Measurements from ENCODE around the gene TCEA2. TPM values are rescaled to one million over a fixed set of nuclear protein-coding genes. Genes with fewer than 3 reads are reported as not detected.

TCEA2 gene
- polyA plus RNA-seq, 1 donor from 2014 or later: 87.7 TPM

DNA sequence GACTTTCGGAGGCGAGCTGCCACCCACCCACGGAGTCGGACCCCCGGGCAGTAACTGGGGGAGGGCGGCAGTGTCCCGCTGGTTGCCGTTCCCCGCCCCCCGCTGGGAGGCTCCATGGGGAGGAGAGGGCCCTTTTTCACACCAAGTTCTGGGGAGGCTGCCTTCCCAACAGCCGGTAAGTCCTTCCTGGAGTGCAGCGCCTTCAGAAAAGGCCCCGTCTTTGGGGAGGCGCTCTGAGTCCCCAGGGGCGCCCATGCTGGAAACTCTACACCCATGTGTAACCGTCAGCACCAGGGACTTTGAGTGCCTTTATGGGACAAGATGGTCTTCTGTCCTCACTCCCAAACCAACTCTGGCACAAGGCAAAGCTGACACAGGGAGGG is 13.1 kb upstream of the TCEA2 start:
- Histone ChIP-seq H3K4me2 (ENCODE audit: low read length) (no peak overlapping the region), H3K4me3 (ENCODE audit: low read length) (peak overlapping the region; percentile 39), H2AFZ (ENCODE audit: low read depth, low read length) (no peak overlapping the region), H4K20me1 (ENCODE audit: insufficient read depth) (no peaks in the 10 kb centered on the region), H3K9me2 (ENCODE audit: insufficient read depth, low read length) (no peaks in the 10 kb centered on the region), H3K9me3 (ENCODE audit: low read length) (no peaks in the 10 kb centered on the region), H3F3A (ENCODE audit: insufficient read depth, low read length, poor library complexity, severe bottlenecking) (no peaks in the 10 kb centered on the region), H3K36me3 (ENCODE audit: insufficient read depth, low read length) (no peaks in the 10 kb centered on the region), H3K27ac (ENCODE audit: low read length) (no peak overlapping the region), H3K27me3 (ENCODE audit: insufficient read depth, low read depth, low read length) (peaks cover 69% of the 10 kb centered on the region), H3K9ac (ENCODE audit: low read length) (no peak overlapping the region), H3K79me2 (replicated peaks; ENCODE audit: insufficient read depth, low read length) (no peaks in the 10 kb centered on the region)
- TF ChIP-seq EP300 (conservative IDR thresholded peaks at IDR 0.05; ENCODE audit: poor library complexity, severe bottlenecking): no peak

DNA sequence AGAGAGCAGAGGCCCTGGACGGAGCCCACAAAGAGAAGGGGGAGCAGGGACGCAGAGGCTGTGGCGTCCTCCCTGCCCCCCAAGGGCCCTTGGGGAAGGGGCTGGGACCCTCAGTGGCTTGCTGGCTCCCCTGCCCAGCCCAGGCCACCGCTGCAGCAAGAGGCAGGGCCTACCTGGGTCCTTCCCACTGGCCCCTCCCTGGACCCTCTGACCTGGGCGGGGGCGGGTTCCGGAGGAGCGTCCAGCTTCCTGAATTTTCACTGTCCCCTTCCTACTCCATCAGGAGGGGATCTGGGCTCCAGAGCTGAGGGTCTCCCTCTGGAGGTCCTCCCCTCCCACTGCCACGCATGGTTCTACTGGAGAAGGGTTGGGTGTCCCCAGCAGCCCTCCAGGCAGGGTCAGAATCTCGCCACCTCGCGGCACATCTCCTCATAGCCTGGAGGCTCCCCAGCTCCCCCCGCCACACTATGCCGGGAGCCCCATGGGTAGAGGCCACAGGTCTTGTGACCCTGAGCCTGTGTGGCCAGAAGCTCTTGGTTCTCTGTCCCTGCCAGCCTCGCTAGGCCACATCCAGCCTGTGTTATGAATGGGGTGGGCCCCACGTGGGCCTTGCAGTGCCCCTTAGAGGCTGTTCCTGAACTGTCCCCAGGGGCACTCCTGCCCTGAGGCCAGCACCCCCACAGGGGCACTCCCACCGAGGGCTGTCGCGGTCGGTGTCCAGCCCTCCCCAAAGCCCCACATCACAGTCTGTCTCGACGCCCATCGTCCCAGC is 12.6 kb upstream of the TCEA2 start:
- Histone ChIP-seq H3K4me2 (ENCODE audit: low read length) (no peak overlapping the region), H3K27ac (ENCODE audit: low read length) (no peak overlapping the region), H3K27me3 (ENCODE audit: insufficient read depth, low read depth, low read length) (peaks cover 63% of the 10 kb centered on the region), H3K9me2 (ENCODE audit: insufficient read depth, low read length) (no peaks in the 10 kb centered on the region), H3K79me2 (replicated peaks; ENCODE audit: insufficient read depth, low read length) (no peaks in the 10 kb centered on the region), H3K9me3 (ENCODE audit: low read length) (no peaks in the 10 kb centered on the region), H3K36me3 (ENCODE audit: insufficient read depth, low read length) (no peaks in the 10 kb centered on the region), H3K4me3 (ENCODE audit: low read length) (no peak overlapping the region), H2AFZ (ENCODE audit: low read depth, low read length) (no peak overlapping the region), H3K9ac (ENCODE audit: low read length) (no peak overlapping the region), H4K20me1 (ENCODE audit: insufficient read depth) (no peaks in the 10 kb centered on the region), H3F3A (ENCODE audit: insufficient read depth, low read length, poor library complexity, severe bottlenecking) (no peaks in the 10 kb centered on the region)
- no peak for TF ChIP-seq EP300 (conservative IDR thresholded peaks at IDR 0.05; ENCODE audit: poor library complexity, severe bottlenecking)
- no peak for TF ChIP-seq MXI1 (conservative IDR thresholded peaks at IDR 0.05; ENCODE audit: poor library complexity, severe bottlenecking)
- TF ChIP-seq EZH2 (IDR thresholded peaks at IDR 0.05; ENCODE audit: borderline replicate concordance, insufficient read depth, low read length, poor library complexity, severe bottlenecking): no peak
- TF ChIP-seq SMC3 (conservative IDR thresholded peaks at IDR 0.05; ENCODE audit: poor library complexity): no peak
- no peak for TF ChIP-seq RAD21 (conservative IDR thresholded peaks at IDR 0.05)
- TF ChIP-seq TAF1 (IDR thresholded peaks at IDR 0.05; ENCODE audit: low read depth): no peak
- TF ChIP-seq, protein P1, sequence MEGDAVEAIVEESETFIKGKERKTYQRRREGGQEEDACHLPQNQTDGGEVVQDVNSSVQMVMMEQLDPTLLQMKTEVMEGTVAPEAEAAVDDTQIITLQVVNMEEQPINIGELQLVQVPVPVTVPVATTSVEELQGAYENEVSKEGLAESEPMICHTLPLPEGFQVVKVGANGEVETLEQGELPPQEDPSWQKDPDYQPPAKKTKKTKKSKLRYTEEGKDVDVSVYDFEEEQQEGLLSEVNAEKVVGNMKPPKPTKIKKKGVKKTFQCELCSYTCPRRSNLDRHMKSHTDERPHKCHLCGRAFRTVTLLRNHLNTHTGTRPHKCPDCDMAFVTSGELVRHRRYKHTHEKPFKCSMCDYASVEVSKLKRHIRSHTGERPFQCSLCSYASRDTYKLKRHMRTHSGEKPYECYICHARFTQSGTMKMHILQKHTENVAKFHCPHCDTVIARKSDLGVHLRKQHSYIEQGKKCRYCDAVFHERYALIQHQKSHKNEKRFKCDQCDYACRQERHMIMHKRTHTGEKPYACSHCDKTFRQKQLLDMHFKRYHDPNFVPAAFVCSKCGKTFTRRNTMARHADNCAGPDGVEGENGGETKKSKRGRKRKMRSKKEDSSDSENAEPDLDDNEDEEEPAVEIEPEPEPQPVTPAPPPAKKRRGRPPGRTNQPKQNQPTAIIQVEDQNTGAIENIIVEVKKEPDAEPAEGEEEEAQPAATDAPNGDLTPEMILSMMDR (IDR thresholded peaks at IDR 0.05; ENCODE audit: poor library complexity, severe bottlenecking): no peak
- no peak for TF ChIP-seq POLR2AphosphoS5 (IDR thresholded peaks at IDR 0.05)
- TF ChIP-seq, protein P2, sequence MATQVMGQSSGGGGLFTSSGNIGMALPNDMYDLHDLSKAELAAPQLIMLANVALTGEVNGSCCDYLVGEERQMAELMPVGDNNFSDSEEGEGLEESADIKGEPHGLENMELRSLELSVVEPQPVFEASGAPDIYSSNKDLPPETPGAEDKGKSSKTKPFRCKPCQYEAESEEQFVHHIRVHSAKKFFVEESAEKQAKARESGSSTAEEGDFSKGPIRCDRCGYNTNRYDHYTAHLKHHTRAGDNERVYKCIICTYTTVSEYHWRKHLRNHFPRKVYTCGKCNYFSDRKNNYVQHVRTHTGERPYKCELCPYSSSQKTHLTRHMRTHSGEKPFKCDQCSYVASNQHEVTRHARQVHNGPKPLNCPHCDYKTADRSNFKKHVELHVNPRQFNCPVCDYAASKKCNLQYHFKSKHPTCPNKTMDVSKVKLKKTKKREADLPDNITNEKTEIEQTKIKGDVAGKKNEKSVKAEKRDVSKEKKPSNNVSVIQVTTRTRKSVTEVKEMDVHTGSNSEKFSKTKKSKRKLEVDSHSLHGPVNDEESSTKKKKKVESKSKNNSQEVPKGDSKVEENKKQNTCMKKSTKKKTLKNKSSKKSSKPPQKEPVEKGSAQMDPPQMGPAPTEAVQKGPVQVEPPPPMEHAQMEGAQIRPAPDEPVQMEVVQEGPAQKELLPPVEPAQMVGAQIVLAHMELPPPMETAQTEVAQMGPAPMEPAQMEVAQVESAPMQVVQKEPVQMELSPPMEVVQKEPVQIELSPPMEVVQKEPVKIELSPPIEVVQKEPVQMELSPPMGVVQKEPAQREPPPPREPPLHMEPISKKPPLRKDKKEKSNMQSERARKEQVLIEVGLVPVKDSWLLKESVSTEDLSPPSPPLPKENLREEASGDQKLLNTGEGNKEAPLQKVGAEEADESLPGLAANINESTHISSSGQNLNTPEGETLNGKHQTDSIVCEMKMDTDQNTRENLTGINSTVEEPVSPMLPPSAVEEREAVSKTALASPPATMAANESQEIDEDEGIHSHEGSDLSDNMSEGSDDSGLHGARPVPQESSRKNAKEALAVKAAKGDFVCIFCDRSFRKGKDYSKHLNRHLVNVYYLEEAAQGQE (IDR thresholded peaks at IDR 0.05; ENCODE audit: borderline replicate concordance): no peak
